Measurements from ENCODE around the gene SORCS1.
"Not testable (repeated sequence)": the region's sequence is repeated elsewhere in the genome, so short reads cannot be mapped to it uniquely, and the experiment has no call there.

The SORCS1 gene

GRCh38 chr10:106938513-106938912, 226.0 kb downstream of the SORCS1 start:
- no peak for DNase-seq

GRCh38 chr10:106935978-106936451, 228.5 kb downstream of the SORCS1 start:
- DNase-seq, result no peak

- DNase-seq, result no peak
Measured at GRCh38 chr10:106931853-106932249, 232.7 kb downstream of the SORCS1 start.

GRCh38 chr10:106931159-106931852, 233.2 kb downstream of the SORCS1 start:
- no peak for DNase-seq

DNA sequence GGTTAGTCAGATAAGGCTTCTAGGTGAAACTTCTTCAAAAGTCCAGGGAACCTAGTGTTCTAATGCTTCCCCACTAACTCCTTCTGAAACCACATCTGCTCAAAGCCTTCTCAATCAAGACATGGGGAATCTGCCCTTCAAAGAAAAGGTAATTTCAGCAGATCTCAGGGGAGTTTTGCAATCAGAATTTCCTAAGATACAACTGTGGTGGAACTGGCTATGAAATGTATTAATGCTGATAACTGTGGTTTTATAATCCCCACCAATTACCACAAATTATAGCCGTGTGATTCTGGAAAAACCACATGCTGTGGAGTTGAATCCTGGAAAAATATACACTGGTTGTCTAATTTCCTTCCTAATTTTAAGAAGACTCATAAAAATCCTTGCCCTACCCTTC, 233.8 kb downstream of the SORCS1 start:
- no peak for DNase-seq

GRCh38 chr10:106929291-106929895, 235.1 kb downstream of the SORCS1 start:
- no peak for DNase-seq

- DNase-seq, result not testable (repeated sequence)
Measured at GRCh38 chr10:106928151-106928550, 236.4 kb downstream of the SORCS1 start.

GRCh38 chr10:106925191-106925590, 239.3 kb downstream of the SORCS1 start:
- DNase-seq, result no peak

DNA sequence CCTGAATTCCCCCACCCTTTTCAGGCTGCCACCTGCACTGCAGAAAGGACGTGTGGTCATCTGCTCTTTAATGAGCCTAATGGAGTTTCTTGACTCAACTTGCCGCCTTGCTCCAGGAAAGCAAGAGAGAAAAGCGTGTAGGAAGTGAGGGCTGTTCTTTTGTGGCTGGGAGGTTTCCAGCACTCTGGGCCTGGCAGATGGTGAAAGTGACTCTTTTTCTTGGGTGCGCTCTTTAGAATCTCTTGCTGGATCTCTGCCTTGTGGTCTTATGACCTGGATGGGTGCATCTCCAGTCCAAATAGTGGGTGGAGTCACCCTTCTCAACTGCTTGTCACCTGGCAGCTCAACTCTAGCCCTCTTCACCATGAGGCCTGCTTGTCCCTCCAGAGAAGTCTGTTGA, 244.0 kb downstream of the SORCS1 start:
- DNase-seq, result no peak

GRCh38 chr10:106919871-106920282, 244.6 kb downstream of the SORCS1 start:
- no peak for DNase-seq

GRCh38 chr10:106917452-106918055, 247.0 kb downstream of the SORCS1 start:
- no peak for DNase-seq

DNA sequence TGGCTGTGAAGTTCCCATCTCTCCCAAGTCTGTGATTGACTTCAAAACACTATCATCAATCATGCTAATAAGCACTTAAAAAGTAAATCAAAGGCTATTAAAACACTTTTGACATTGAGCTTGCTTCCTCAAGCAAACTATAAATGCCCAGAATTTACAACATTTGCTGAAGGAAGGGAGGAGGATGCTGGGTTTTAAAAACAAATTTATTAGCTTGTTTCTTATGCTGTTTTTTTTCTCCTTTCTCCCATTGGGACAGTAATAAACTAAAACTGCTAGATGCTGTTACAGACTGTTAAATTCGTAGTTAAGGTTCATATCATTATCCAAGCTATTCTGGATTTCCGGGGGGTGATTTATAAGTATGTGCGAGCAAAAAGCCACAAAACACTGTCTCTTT, 250.5 kb downstream of the SORCS1 start:
- no peak for DNase-seq

GRCh38 chr10:106913348-106913747, 251.2 kb downstream of the SORCS1 start:
- no peak for DNase-seq

DNA sequence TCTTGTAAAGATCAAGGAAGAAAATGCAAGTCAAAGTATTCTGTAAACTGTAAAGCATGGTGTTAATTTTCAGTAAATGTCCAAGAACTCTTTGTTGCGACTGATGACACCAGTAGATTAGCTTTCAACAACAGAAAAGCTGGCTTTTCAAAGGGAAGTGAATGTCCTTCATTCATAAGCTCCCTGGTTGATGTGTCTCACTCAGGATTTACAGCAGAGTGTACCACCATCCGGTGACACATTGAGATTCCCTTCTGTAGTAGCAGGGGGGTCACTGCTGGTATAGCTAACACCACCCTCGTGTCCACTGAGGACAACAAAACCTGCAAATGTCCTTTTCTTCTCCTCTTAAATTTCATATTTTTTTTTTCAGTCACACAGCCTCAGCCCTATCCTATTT, 253.4 kb downstream of the SORCS1 start:
- no peak for DNase-seq

GRCh38 chr10:106910666-106911065, 253.8 kb downstream of the SORCS1 start:
- no peak for DNase-seq

DNA sequence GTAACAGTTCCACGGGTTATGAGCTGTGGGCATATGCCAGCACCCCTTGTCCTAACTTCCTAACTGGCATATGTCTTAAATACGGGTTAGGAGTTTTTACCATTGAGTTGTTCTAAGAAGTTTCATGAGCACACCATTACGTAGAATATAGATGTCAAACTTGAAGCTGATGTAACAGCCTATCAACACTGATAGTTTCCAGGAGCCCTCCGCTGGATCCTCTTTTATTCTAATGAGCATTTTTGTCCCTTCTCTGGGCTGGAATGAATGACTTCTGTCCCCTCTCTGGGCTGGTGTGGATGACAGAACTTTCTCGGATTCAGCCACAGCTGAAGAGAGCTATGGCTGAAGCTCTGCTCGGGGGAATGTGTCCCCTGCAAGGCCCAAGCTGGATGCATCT, 256.3 kb downstream of the SORCS1 start:
- no peak for DNase-seq

DNA sequence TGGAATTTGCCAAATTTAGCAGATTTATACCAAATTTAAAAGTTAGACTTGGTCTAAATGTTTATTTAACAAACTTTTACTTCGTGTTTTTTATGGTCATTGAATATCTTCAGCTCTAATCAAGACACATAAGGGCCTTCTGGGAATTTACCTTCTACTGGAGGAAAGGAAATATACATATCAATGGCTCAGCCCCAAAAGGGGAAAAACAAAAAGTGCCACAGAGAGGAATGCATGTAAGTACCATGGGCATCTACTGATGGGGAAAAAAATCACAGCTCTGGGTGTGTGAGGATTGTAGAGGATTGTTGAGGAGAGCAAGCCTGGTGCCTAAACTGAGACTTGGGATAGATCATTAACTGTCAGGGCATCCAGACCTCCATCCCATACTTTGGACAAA, 260.3 kb downstream of the SORCS1 start:
- DNase-seq, result no peak

DNA sequence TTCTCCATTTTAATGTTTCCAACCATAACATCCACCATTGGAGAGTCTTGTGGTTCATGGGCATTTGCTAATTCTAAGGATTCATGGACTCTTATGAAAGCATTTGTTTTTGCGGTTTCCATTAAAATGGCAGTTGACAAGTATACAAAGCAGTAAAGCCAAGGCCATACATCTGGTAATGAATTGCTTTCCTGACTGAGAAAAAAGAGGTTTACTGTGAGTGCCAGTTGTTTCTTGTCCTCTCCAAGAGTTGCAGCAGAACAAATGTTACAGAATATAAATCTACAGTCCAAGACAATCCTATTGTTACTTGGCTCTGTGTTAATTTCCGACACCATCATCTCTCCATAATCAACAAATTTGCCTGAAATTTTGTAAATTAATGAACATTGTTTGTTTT, 261.3 kb downstream of the SORCS1 start:
- no peak for DNase-seq

GRCh38 chr10:106900016-106900652, 264.4 kb downstream of the SORCS1 start:
- DNase-seq, result no peak

DNA sequence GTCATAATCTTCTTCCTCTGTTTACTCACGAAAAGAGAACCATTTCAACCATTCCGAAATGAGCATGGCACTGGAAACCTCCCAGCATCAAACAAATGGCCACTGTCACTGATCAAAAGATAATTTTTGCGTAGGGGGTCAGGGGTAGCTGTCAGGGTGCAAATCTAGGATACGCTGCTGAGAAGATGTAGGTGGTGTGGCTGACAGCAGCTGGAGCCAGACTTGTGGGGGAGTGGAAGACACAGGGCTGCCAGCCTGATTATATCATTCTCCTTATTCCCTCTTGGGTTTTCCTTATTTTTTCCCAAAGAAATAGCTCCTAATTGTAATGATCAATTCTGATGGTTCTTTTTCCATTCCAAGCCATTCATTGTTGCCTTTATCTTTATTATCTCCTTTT, 266.1 kb downstream of the SORCS1 start:
- no peak for DNase-seq

DNA sequence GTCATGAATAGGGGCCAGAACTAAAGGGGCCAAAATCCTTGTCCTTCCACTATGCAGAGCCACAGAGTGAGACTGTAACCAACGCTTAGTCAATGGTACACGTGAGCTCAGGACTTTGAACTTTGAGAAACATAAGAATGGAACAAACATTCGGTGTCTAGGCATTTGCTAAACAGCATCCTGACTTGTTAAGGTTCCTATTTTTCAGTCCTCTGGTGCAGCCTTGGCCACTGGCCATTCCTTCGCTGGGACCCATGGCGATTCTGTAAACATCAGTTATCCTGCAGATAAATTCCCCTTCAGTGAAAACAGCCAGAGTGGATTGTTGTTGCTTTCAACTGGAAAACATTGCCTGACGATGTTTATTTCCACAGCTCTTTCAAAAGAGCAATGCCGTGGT, 266.8 kb downstream of the SORCS1 start:
- no peak for DNase-seq

DNA sequence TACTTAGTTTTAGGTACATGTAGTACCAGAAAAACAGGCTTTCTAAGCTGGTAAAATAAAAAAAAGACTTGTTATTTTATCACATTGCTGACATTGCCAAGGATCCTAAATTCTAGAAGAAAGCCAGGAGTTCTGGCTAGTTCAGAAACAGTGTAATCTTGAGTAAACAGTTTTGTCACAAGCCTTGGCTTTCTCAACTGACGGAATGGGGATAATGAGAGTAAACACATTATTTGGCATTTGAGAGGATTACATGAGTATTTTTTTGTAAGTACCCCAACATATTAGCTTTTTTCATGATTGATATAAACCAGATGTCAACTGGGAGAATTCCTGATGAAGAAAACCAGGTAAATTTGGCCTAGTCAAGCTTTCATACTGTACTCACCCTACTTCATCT, 269.8 kb downstream of the SORCS1 start:
- no peak for DNase-seq

- DNase-seq, result no peak
Measured at GRCh38 chr10:106877574-106877973, 286.9 kb downstream of the SORCS1 start.

DNA sequence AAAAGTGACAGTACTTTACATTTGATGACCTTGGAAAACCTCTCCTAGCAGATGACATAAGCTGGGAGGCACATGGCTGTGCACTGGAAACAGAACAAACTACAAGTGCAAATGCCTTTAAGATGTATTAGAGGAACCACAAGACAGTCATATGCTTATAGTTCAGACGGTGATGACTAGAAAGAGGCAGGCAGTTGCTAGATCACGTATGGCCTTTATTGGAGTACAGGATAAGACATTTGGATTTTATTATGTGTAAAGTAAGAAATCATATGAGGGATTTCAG, 290.0 kb downstream of the SORCS1 start:
- DNase-seq, result no peak

Measured in CD4-positive, alpha-beta T cell treated with Interleukin-17A for 4 hours (primary cell).